CD14-positive monocyte (primary cell): ENCODE data around the gene TCHH. TPM values are rescaled to one million over a fixed set of nuclear protein-coding genes. Genes with fewer than 3 reads are reported as not detected.

Experiments used
- DNase-seq, 3 donors: peaks; one replicate each; pipeline ENCODE4 v3.0.0-alpha.2; 2011 to 2022
- H2AFZ ChIP-seq: 2 replicates; pipeline ENCODE4 v1.6.0; 2012; ENCODE audit warnings: mild to moderate bottlenecking, low read depth, low read length, inconsistent platforms; ENCODE audit not compliant: insufficient read depth, poor library complexity, severe bottlenecking
- H3K27ac ChIP-seq, 2 donors: 1 replicate in 1 of 2; 2 replicates in 1 of 2; pipeline ENCODE4 v1.5.1; 2012 to 2013; ENCODE audit warnings: low read length in 2 of 2, control low read depth in 1 of 2, inconsistent platforms in 1 of 2, low read depth in 1 of 2, mild to moderate bottlenecking in 1 of 2
- H3K27me3 ChIP-seq, 2 donors: one replicate each; pipeline versions ENCODE4 v1.6.0 to v1.6.1; 2011 to 2013; ENCODE audit warnings: low read length in 2 of 2; ENCODE audit not compliant: control insufficient read depth in 2 of 2, insufficient read depth in 2 of 2
- H3K36me3 ChIP-seq, 2 donors: replicated peaks in 1 of 2; 1 replicate in 1 of 2; 2 replicates in 1 of 2; pipeline versions ENCODE4 v1.5.1 to v1.6.1; 2012 to 2013; ENCODE audit warnings: low read length in 2 of 2, control low read depth in 1 of 2, inconsistent platforms in 1 of 2, mild to moderate bottlenecking in 1 of 2; ENCODE audit not compliant: insufficient read depth in 2 of 2, control insufficient read depth in 1 of 2
- H3K4me1 ChIP-seq, 2 donors: 1 replicate in 1 of 2; 2 replicates in 1 of 2; pipeline versions ENCODE4 v1.5.1 to v1.6.1; 2012 to 2013; ENCODE audit warnings: low read length in 2 of 2, control low read depth in 1 of 2, inconsistent platforms in 1 of 2, mild to moderate bottlenecking in 1 of 2, moderate library complexity in 1 of 2; ENCODE audit not compliant: insufficient read depth in 2 of 2, control insufficient read depth in 1 of 2
- H3K4me2 ChIP-seq: replicated peaks from 2 replicates; pipeline ENCODE3; 2012; ENCODE audit warnings: low read length, moderate library complexity, mild to moderate bottlenecking; ENCODE audit not compliant: poor library complexity, severe bottlenecking; ENCODE audit errors: extremely low read depth
- H3K4me3 ChIP-seq, 3 experiments: fragments of 200-600 bp in 1 of 3; sonication (generic) in 1 of 3; replicated peaks in 1 of 3; 1 replicate in 2 of 3; 2 replicates in 1 of 3; pipeline ENCODE4 v1.5.1; 2011 to 2013; ENCODE audit warnings: low read length in 3 of 3, mild to moderate bottlenecking in 3 of 3, control low read depth in 2 of 3, low read depth in 2 of 3, inconsistent platforms in 1 of 3, moderate library complexity in 1 of 3
- H3K79me2 ChIP-seq: 2 replicates; pipeline ENCODE4 v1.6.0; 2012; ENCODE audit warnings: mild to moderate bottlenecking, control low read depth, inconsistent platforms, low read length, moderate library complexity; ENCODE audit not compliant: insufficient read depth
- H3K9ac ChIP-seq: 2 replicates; pipeline ENCODE4 v1.6.0; 2017; ENCODE audit warnings: low read length, mild to moderate bottlenecking; ENCODE audit not compliant: insufficient read depth, poor library complexity, severe bottlenecking
- H3K9me3 ChIP-seq, 2 donors: replicated peaks in 1 of 2; 1 replicate in 1 of 2; 2 replicates in 1 of 2; pipeline versions ENCODE4 v1.5.1 to v1.6.1; 2012 to 2013; ENCODE audit warnings: low read length in 2 of 2, control low read depth in 1 of 2; ENCODE audit not compliant: control insufficient read depth in 1 of 2, insufficient read depth in 1 of 2
- H4K20me1 ChIP-seq: 2 replicates; pipeline ENCODE4 v1.6.0; 2012; ENCODE audit warnings: mild to moderate bottlenecking, low read length, control low read depth, moderate library complexity; ENCODE audit not compliant: insufficient read depth
- H3K27ac Mint-ChIP-seq, 7 donors: one replicate each; pipeline ENCODE4 v1.8.0; 2020; ENCODE audit warnings: mild to moderate bottlenecking in 7 of 7, mixed read lengths in 7 of 7, moderate library complexity in 6 of 7, inconsistent platforms in 2 of 7
- H3K27me3 Mint-ChIP-seq, 3 donors: one replicate each; pipeline ENCODE4 v1.8.0; 2021 to 2022; ENCODE audit warnings: low read depth in 3 of 3, mild to moderate bottlenecking in 3 of 3, mixed read lengths in 3 of 3, moderate library complexity in 3 of 3, inconsistent platforms in 1 of 3
- H3K36me3 Mint-ChIP-seq, 2 donors: one replicate each; pipeline ENCODE4 v1.8.0; 2020; ENCODE audit warnings: mixed read lengths in 2 of 2, inconsistent platforms in 1 of 2, mild to moderate bottlenecking in 1 of 2
- H3K4me1 Mint-ChIP-seq: one replicate; pipeline ENCODE4 v1.8.0; 2020; ENCODE audit warnings: mild to moderate bottlenecking, mixed read lengths
- H3K4me3 Mint-ChIP-seq, 2 donors: one replicate each; pipeline ENCODE4 v1.8.0; 2020; ENCODE audit warnings: mild to moderate bottlenecking in 2 of 2, mixed read lengths in 2 of 2, moderate library complexity in 1 of 2
- H3K9me3 Mint-ChIP-seq, 7 donors: one replicate each; pipeline ENCODE4 v1.8.0; 2020 to 2022; ENCODE audit warnings: mixed read lengths in 7 of 7, mild to moderate bottlenecking in 6 of 7, moderate library complexity in 6 of 7, inconsistent platforms in 2 of 7
- WGBS: methylation state at CpG from one replicate; pipeline ENCODE4 v1.1.5; 2013; ENCODE audit warnings: missing lambda C conversion rate; ENCODE audit not compliant: insufficient coverage; 5-methylcytosine and 5-hydroxymethylcytosine counted together
- intact Hi-C, 2 donors: fragments of 100-400 bp; cut with micrococcal nuclease; formaldehyde crosslinking; loops; one replicate each; pipeline versions ENCODE4 v1.15.0 to v1.15.1; 2023
- polyA plus RNA-seq, 3 donors: library from polyadenylated mRNA; depleted of rRNA in 1 of 3; unstranded in 2 of 3; stranded (reverse) in 1 of 3; fragments of 300-500 nt in 2 of 3; fragments of >200 nt in 1 of 3; fragmentation: Illumina TruSeq in 2 of 3; gene quantifications; 1 replicate in 2 of 3; 2 replicates in 1 of 3; pipeline ENCODE4 v1.2.3, GENCODE V29; 2012 to 2021
- TF ChIP-seq, protein P1 (sequence below): fragments of 200-600 bp; IDR thresholded peaks from one replicate; pipeline ENCODE4 v1.8.0; 2022; ENCODE audit warnings: antibody characterized with exemption, mild to moderate bottlenecking

Gene TCHH
- polyA plus RNA-seq, 3 donors: not detected

DNA sequence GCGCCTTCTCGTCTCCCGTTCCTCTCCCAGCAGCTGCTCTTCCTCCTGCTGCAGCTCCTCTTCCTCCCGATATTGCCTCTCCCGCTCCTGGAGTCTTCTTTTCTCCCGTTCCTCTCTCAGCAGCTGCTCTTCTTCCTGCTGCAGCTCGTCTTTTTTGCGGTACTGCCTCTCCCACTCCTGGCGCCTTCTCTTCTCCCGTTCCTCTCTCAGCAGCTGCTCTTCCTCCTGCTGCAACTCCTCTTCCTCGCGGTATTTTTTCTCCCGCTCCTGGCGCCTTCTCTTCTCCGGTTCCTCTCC lies 5.3 kb downstream of the TCHH start:
- no peak for DNase-seq
- no peak overlapping the region for H3K27ac ChIP-seq
- 5% methylated on average over 15 of the region's 15 CpGs for WGBS
- Mint-ChIP-seq H3K27me3 (peaks cover 7 to 14% (median 8%) of the 10 kb centered on the region in 3 donors), H3K4me3 (no peak overlapping the region), H3K36me3 (peaks cover 2 to 3% of the 10 kb centered on the region in 2 donors), H3K9me3 (peaks cover 0 to 14% (median 2%) of the 10 kb centered on the region in 7 donors), H3K4me1 (no peaks in the 10 kb centered on the region), H3K27ac (no peak overlapping the region)
- intact Hi-C loops: loop anchor here in 1 of 2 donors (1.0 to 5.0 kb wide), 2 partner anchors 7 to 52 kb away; no protein-coding TSS in a partner anchor
- no peak overlapping the region for H3K9ac ChIP-seq
- H3K9me3 ChIP-seq: peaks cover 24 to 72% of the 10 kb centered on the region in 2 donors
- H3K36me3 ChIP-seq: no peaks in the 10 kb centered on the region
- H3K27me3 ChIP-seq: peaks cover 69 to 98% of the 10 kb centered on the region in 2 donors
- peak overlapping the region; percentile 97 for H3K4me2 ChIP-seq
- TF ChIP-seq, protein P1, sequence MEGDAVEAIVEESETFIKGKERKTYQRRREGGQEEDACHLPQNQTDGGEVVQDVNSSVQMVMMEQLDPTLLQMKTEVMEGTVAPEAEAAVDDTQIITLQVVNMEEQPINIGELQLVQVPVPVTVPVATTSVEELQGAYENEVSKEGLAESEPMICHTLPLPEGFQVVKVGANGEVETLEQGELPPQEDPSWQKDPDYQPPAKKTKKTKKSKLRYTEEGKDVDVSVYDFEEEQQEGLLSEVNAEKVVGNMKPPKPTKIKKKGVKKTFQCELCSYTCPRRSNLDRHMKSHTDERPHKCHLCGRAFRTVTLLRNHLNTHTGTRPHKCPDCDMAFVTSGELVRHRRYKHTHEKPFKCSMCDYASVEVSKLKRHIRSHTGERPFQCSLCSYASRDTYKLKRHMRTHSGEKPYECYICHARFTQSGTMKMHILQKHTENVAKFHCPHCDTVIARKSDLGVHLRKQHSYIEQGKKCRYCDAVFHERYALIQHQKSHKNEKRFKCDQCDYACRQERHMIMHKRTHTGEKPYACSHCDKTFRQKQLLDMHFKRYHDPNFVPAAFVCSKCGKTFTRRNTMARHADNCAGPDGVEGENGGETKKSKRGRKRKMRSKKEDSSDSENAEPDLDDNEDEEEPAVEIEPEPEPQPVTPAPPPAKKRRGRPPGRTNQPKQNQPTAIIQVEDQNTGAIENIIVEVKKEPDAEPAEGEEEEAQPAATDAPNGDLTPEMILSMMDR: no peak
- H4K20me1 ChIP-seq: no peaks in the 10 kb centered on the region
- H3K4me1 ChIP-seq: peaks cover 59% of the 10 kb centered on the region in 2 donors
- peak overlapping the region; percentile 90 for H2AFZ ChIP-seq
- H3K79me2 ChIP-seq: no peaks in the 10 kb centered on the region
- peak overlapping the region in 2 of 3 experiments; percentile 46 to 82 for H3K4me3 ChIP-seq

DNA sequence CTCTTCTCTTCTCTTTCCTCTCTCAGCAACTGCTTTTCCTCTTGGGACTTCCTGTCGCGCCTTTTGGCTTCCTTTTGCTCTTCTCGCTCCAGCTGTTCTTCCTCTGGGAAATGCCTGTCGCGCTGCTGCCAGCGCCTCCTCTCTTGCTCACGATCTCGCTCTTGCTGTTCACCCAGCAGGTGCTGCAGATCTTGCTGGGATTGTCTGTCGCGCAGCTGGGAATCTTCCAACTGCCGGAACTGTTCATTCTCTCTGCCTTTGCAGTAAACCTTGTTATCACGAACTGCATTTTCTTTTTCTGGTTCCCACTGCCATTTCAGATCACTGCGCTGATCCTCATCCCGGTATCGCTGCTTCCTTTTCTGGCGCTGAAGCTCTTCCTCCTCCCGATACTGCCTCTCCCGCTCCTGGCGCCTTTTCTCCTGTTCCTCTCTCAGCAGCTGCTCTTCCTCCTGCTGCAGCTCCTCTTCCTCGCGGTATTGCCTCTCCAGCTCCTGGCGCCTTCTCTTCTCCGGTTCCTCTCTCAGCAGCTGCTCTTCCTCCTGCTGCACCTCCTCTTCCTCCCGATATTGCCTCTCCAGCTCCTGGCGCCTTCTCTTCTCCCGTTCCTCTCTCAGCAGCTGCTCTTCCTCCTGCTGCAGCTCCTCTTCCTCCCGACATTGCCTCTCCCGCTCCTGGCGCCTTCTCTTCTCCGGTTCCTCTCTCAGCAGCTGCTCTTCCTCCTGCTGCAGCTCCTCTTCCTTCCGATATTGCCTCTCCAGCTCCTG lies 5.8 kb downstream of the TCHH start:
- peak overlapping the region in 1 of 3 experiments; percentile 82 for H3K4me3 ChIP-seq
- H3K4me1 ChIP-seq: peaks cover 59% of the 10 kb centered on the region in 2 donors
- intact Hi-C loops: loop anchor here in 1 of 2 donors (1.0 to 5.0 kb wide), 2 partner anchors 8 to 53 kb away; no protein-coding TSS in a partner anchor
- peak overlapping the region; percentile 90 for H2AFZ ChIP-seq
- peaks cover 24 to 71% of the 10 kb centered on the region in 2 donors for H3K9me3 ChIP-seq
- TF ChIP-seq, protein P1: no peak
- H3K27ac Mint-ChIP-seq: no peak overlapping the region
- peaks cover 0 to 14% (median 3%) of the 10 kb centered on the region in 7 donors for H3K9me3 Mint-ChIP-seq
- peak overlapping the region; percentile 97 for H3K4me2 ChIP-seq
- H3K4me1 Mint-ChIP-seq: no peaks in the 10 kb centered on the region
- H3K36me3 ChIP-seq: no peaks in the 10 kb centered on the region
- H4K20me1 ChIP-seq: no peaks in the 10 kb centered on the region
- peaks cover 9 to 18% (median 11%) of the 10 kb centered on the region in 3 donors for H3K27me3 Mint-ChIP-seq
- H3K36me3 Mint-ChIP-seq: peaks cover 2 to 3% of the 10 kb centered on the region in 2 donors
- 6% methylated on average over 31 of the region's 31 CpGs for WGBS
- no peak overlapping the region for H3K4me3 Mint-ChIP-seq
- H3K27ac ChIP-seq: no peak overlapping the region
- H3K27me3 ChIP-seq: peaks cover 69 to 98% of the 10 kb centered on the region in 2 donors
- H3K79me2 ChIP-seq: no peaks in the 10 kb centered on the region
- peak in 1 of 3 donors; percentile 3 for DNase-seq
- H3K9ac ChIP-seq: no peak overlapping the region
